Thyroid gland (tissue), 4 donors: ENCODE measurements around the gene SHISAL1. TPM values are rescaled to one million over a fixed set of nuclear protein-coding genes. Genes with fewer than 3 reads are reported as not detected.

Experiments
- DNase-seq, 2 donors: peaks; one replicate each; pipeline ENCODE4 v3.0.0-alpha.2; 2019
- H3K27ac ChIP-seq, 3 donors: fragments of 200-600 bp; sonication (generic); 1 replicate in 2 of 3; 2 replicates in 1 of 3; pipeline ENCODE4 v1.5.1; 2016 to 2019; ENCODE audit warnings: mild to moderate bottlenecking in 1 of 3, moderate library complexity in 1 of 3
- H3K27me3 ChIP-seq: fragments of 200-600 bp; sonication (generic); one replicate; pipeline ENCODE4 v1.5.1; 2019
- H3K36me3 ChIP-seq, 2 donors: fragments of 200-600 bp; sonication (generic); one replicate each; pipeline ENCODE4 v1.5.1; 2016 to 2019
- H3K4me1 ChIP-seq, 2 donors: fragments of 200-600 bp; sonication (generic); one replicate each; pipeline ENCODE4 v1.5.1; 2017 to 2019
- H3K4me3 ChIP-seq, 3 donors: fragments of 200-600 bp; sonication (generic); replicated peaks in 1 of 3; 1 replicate in 2 of 3; 2 replicates in 1 of 3; pipeline ENCODE4 v1.5.1; 2016; ENCODE audit warnings: mild to moderate bottlenecking in 1 of 3
- H3K9me3 ChIP-seq: fragments of 200-600 bp; sonication (generic); one replicate; pipeline ENCODE4 v1.5.1; 2017
- POLR2A ChIP-seq, 2 donors: fragments of 450-650 bp; IDR thresholded peaks; one replicate each; pipeline ENCODE4 v1.6.1; 2017; ENCODE audit warnings: antibody characterized with exemption in 2 of 2, mild to moderate bottlenecking in 2 of 2, moderate library complexity in 1 of 2
- WGBS, 2 donors: methylation state at CpG; one replicate each; pipeline ENCODE4 v1.1.5; 2017; 5-methylcytosine and 5-hydroxymethylcytosine counted together
- intact Hi-C: fragments of 100-400 bp; cut with DNase I; formaldehyde crosslinking; loops from one replicate; pipeline ENCODE4 v1.15.1; 2023
- total RNA-seq, 4 donors: library from RNA; depleted of rRNA; stranded (reverse); fragments of >200 nt; gene quantifications; one replicate each; pipeline ENCODE4 v1.2.3, GENCODE V29; 2016
- TF ChIP-seq, protein P1 (sequence below), 6 experiments: fragments of 200-600 bp in 3 of 6; fragments of 450-650 bp in 3 of 6; sonication (generic) in 3 of 6; IDR thresholded peaks; one replicate each; pipeline ENCODE4 v1.5.1; 2016 to 2019; ENCODE audit warnings: antibody characterized with exemption in 6 of 6, mild to moderate bottlenecking in 2 of 6, inconsistent platforms in 1 of 6, moderate library complexity in 1 of 6

The SHISAL1 gene
- total RNA-seq, 4 donors from 2014 or later: 0.22 to 1.9 (median 1.0) TPM

- intact Hi-C loops: no loop called here
- Histone ChIP-seq H3K4me3 (no peak overlapping the region), H3K27ac (no peak overlapping the region), H3K27me3 (no peaks in the 10 kb centered on the region), H3K4me1 (no peaks in the 10 kb centered on the region), H3K9me3 (no peaks in the 10 kb centered on the region), H3K36me3 (no peaks in the 10 kb centered on the region)
- no peak for TF ChIP-seq POLR2A (IDR thresholded peaks at IDR 0.05)
- TF ChIP-seq, protein P1, sequence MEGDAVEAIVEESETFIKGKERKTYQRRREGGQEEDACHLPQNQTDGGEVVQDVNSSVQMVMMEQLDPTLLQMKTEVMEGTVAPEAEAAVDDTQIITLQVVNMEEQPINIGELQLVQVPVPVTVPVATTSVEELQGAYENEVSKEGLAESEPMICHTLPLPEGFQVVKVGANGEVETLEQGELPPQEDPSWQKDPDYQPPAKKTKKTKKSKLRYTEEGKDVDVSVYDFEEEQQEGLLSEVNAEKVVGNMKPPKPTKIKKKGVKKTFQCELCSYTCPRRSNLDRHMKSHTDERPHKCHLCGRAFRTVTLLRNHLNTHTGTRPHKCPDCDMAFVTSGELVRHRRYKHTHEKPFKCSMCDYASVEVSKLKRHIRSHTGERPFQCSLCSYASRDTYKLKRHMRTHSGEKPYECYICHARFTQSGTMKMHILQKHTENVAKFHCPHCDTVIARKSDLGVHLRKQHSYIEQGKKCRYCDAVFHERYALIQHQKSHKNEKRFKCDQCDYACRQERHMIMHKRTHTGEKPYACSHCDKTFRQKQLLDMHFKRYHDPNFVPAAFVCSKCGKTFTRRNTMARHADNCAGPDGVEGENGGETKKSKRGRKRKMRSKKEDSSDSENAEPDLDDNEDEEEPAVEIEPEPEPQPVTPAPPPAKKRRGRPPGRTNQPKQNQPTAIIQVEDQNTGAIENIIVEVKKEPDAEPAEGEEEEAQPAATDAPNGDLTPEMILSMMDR (IDR thresholded peaks at IDR 0.05): no peak
- 53 to 70% methylated on average over 13 of the region's 13 CpGs for WGBS, 2 donors
- DNase-seq: no peak
Observed at GRCh38 chr22:44337678-44338004, 24.9 kb upstream of the SHISAL1 start.

GRCh38 chr22:44336962-44337677 is 24.4 kb upstream of the SHISAL1 start:
- Histone ChIP-seq H3K4me3 (no peak overlapping the region), H3K27ac (no peak overlapping the region), H3K4me1 (no peaks in the 10 kb centered on the region), H3K9me3 (no peaks in the 10 kb centered on the region), H3K36me3 (no peaks in the 10 kb centered on the region), H3K27me3 (no peaks in the 10 kb centered on the region)
- DNase-seq: no peak
- 74 to 75% methylated on average over 21 of the region's 21 CpGs for WGBS, 2 donors
- TF ChIP-seq POLR2A (IDR thresholded peaks at IDR 0.05): no peak
- TF ChIP-seq, protein P1 (IDR thresholded peaks at IDR 0.05): no peak
- intact Hi-C loops: no loop called here

DNA sequence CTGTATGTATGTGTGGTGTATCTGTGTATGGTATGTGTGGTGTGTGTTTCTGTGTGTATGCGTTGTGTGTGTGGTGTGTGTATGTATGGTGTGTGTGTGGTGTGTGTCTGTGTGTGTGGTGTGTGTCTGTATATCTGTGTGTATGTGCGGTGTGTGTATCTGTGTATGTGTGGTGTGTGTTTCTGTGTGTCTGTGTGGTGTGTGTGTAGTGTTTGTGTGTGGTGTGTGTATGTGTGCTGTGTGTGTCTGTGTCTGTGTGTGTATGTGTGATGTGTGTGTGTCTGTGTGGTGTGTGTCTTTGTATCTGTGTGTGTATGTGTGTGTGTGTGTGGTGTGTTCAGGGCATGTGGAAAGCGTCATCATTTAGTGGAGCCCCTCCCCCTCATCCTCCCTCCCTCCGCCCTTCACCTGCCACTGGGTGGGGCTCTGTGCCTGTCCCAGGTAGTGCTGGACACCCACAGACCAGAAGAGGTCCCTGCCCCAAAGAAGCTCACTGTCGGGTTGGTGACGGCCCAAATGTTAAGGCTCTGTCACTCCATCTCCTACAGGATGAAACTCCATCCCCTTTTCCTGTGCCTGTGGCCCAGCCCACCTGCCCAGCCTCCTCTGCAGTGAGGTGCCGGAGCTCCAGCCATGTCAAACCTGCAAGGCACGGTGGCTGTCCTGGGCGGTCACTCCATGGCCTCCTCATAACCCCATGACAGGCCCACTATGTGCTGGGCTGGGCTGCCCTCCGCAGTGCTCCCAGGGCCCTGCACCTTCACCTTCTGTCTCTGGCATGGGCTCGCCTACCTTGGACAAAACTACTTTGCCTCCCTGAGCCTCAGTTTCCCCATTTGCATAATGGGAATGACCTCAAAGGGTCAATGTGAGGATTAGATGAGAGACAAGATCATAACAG is 23.4 kb upstream of the SHISAL1 start:
- H3K27me3 ChIP-seq: peaks cover under 1% of the 10 kb centered on the region
- H3K36me3 ChIP-seq: no peaks in the 10 kb centered on the region
- no peak for DNase-seq
- H3K4me3 ChIP-seq: no peak overlapping the region
- 67 to 70% methylated on average over 10 to 11 of the region's 11 CpGs for WGBS, 2 donors
- intact Hi-C loops: no loop called here
- H3K4me1 ChIP-seq: peaks cover 0 to 3% of the 10 kb centered on the region in 2 donors
- no peak overlapping the region for H3K27ac ChIP-seq
- no peaks in the 10 kb centered on the region for H3K9me3 ChIP-seq
- TF ChIP-seq, protein P1 (IDR thresholded peaks at IDR 0.05): no peak
- TF ChIP-seq POLR2A (IDR thresholded peaks at IDR 0.05): no peak

- TF ChIP-seq, protein P1 (IDR thresholded peaks at IDR 0.05): no peak
- no peak for TF ChIP-seq POLR2A (IDR thresholded peaks at IDR 0.05)
- 95% methylated on average over 9 of the region's 9 CpGs for WGBS, 2 donors
- DNase-seq: no peak
- H3K36me3 ChIP-seq: no peaks in the 10 kb centered on the region
- no peak overlapping the region for H3K4me3 ChIP-seq
- intact Hi-C loops: no loop called here
- H3K9me3 ChIP-seq: no peaks in the 10 kb centered on the region
- peaks cover 0 to 9% of the 10 kb centered on the region in 2 donors for H3K4me1 ChIP-seq
- no peak overlapping the region for H3K27ac ChIP-seq
- peaks cover 9% of the 10 kb centered on the region for H3K27me3 ChIP-seq
Observed at GRCh38 chr22:44335066-44335839, 22.5 kb upstream of the SHISAL1 start.
